Esophagus squamous epithelium (tissue), 4 donors: Measurements from ENCODE around the gene ANO10.

Experiments
- CTCF ChIP-seq, 6 experiments: fragments of 450-650 bp in 4 of 6; fragments of 200-600 bp in 2 of 6; sonication (generic) in 2 of 6; IDR thresholded peaks; one replicate each; pipeline ENCODE4 v1.5.1; 2016 to 2019; ENCODE audit warnings: antibody characterized with exemption in 6 of 6, mild to moderate bottlenecking in 4 of 6, moderate library complexity in 4 of 6
- POLR2A ChIP-seq, 4 donors: fragments of 450-650 bp; IDR thresholded peaks; one replicate each; pipeline ENCODE4 v1.6.1; 2017; ENCODE audit warnings: antibody characterized with exemption in 4 of 4, mild to moderate bottlenecking in 4 of 4, moderate library complexity in 3 of 4

- TF ChIP-seq CTCF (IDR thresholded peaks at IDR 0.05), result no peak
- TF ChIP-seq POLR2A (IDR thresholded peaks at IDR 0.05), result no peak
Observed at GRCh38 chr3:43415088-43415487, 206.7 kb downstream of the ANO10 start.
